ENCODE results near the gene PHIP. TPM values are rescaled to one million over a fixed set of nuclear protein-coding genes. Genes with fewer than 3 reads are reported as not detected.
"Not testable (repeated sequence)": the region's sequence is repeated elsewhere in the genome, so short reads cannot be mapped to it uniquely, and the experiment has no call there.

The PHIP gene
- 25.0 TPM for polyA plus RNA-seq (ENCODE audit: insufficient read length)

GRCh38 chr6:79078075-79078969 lies at the start of gene PHIP:
TSS of gene PHIP (minus strand) at chr6:79078254. CDS start at chr6:79078068, 186 bp downstream.
- peak; percentile 95 for DNase-seq

GRCh38 chr6:79127660-79128059 lies 49.6 kb upstream of the PHIP start:
- no peak for DNase-seq

- DNase-seq: no peak
These were observed 41.2 kb upstream of the PHIP start for GRCh38 chr6:79119217-79119616.

GRCh38 chr6:79117752-79118151 lies 39.7 kb upstream of the PHIP start:
- no peak for DNase-seq

GRCh38 chr6:79115553-79116182 lies 37.6 kb upstream of the PHIP start:
- DNase-seq: no peak

- DNase-seq: no peak
These were observed 33.5 kb upstream of the PHIP start for GRCh38 chr6:79111549-79111948.

GRCh38 chr6:79101164-79101563 lies 23.1 kb upstream of the PHIP start:
- DNase-seq: no peak

- no peak for DNase-seq
These were observed 22.2 kb upstream of the PHIP start for GRCh38 chr6:79100304-79100703.

GRCh38 chr6:79094938-79095337 lies 16.9 kb upstream of the PHIP start:
- no peak for DNase-seq

GRCh38 chr6:79091801-79092200 lies 13.7 kb upstream of the PHIP start:
- DNase-seq: not testable (repeated sequence)

- DNase-seq: no peak
These were observed 11.7 kb upstream of the PHIP start for GRCh38 chr6:79089552-79090404.

- DNase-seq: no peak
These were observed 6.6 kb upstream of the PHIP start for GRCh38 chr6:79084693-79085092.

- DNase-seq: no peak
These were observed 4.2 kb upstream of the PHIP start for GRCh38 chr6:79082304-79082703.

- no peak for DNase-seq
These were observed 3.6 kb upstream of the PHIP start for GRCh38 chr6:79081663-79082062.

- peak; percentile 23 for DNase-seq
These were observed 1.5 kb upstream of the PHIP start for GRCh38 chr6:79079561-79080041.

- no peak for DNase-seq
These were observed 359 bp downstream of the PHIP start for GRCh38 chr6:79077715-79078074.

GRCh38 chr6:79076782-79077641 lies 1.0 kb downstream of the PHIP start:
- DNase-seq: peak; percentile 94

- peak; percentile 12 for DNase-seq
These were observed 1.9 kb downstream of the PHIP start for GRCh38 chr6:79076160-79076559.

GRCh38 chr6:79073888-79074287 lies 4.2 kb downstream of the PHIP start:
- no peak for DNase-seq

- DNase-seq: no peak
These were observed 5.3 kb downstream of the PHIP start for GRCh38 chr6:79072640-79073181.

GRCh38 chr6:79071547-79071946 lies 6.5 kb downstream of the PHIP start:
- no peak for DNase-seq
